ENCODE measurements around the gene DNM2. TPM values are rescaled to one million over a fixed set of nuclear protein-coding genes. Genes with fewer than 3 reads are reported as not detected.

DNM2 gene
- polyA plus RNA-seq, 2 of the 4 experiments (the other 2 are of a cell fraction): 32.9 to 58.5 TPM

GRCh38 chr19:10870955-10871603 lies 153.2 kb downstream of the DNM2 start, which contains the start of gene CARM1 (continued):
- no peak for TF ChIP-seq BCL3 (IDR thresholded peaks at IDR 0.05)
- no peak for TF ChIP-seq CHD4 (IDR thresholded peaks at IDR 0.05; ENCODE audit: borderline replicate concordance)
- TF ChIP-seq RARB (CRISPR knock-in tag; IDR thresholded peaks at IDR 0.05): no peak
- TF ChIP-seq EP300 (IDR thresholded peaks at IDR 0.05): no peak
- TF ChIP-seq RAD21 (conservative IDR thresholded peaks at IDR 0.05 in 1 of 2, IDR thresholded peaks at IDR 0.05 in 1 of 2): peak in 1 of 2 experiments; percentile 11; a peak in 1 of 5 replicates
- 0 out of 5 replicates have a peak, but pooled peaks of 1 of the 2 experiments have one; percentile 12 for TF ChIP-seq JUN (IDR thresholded peaks at IDR 0.05)
- no peak for TF ChIP-seq EHF (CRISPR knock-in tag; IDR thresholded peaks at IDR 0.05)
- no peak for TF ChIP-seq FOXS1 (CRISPR knock-in tag; IDR thresholded peaks at IDR 0.05)
- TF ChIP-seq RFX5 (IDR thresholded peaks at IDR 0.05): no peak
- no peak for TF ChIP-seq ZSCAN20 (CRISPR knock-in tag; IDR thresholded peaks at IDR 0.05)
- TF ChIP-seq ESRRA (IDR thresholded peaks at IDR 0.05; ENCODE audit: borderline replicate concordance, low read length): no peak
- no peak for TF ChIP-seq HDAC2 (IDR thresholded peaks at IDR 0.05)
- no peak for TF ChIP-seq PHF8 (IDR thresholded peaks at IDR 0.05; ENCODE audit: borderline replicate concordance, low read depth)
- TF ChIP-seq HOXB13 (CRISPR knock-in tag; IDR thresholded peaks at IDR 0.05; ENCODE audit: low read depth): no peak
- no peak for TF ChIP-seq KDM1A (IDR thresholded peaks at IDR 0.05; ENCODE audit: low read depth)
- TF ChIP-seq E2F6 (IDR thresholded peaks at IDR 0.05; ENCODE audit: borderline replicate concordance, low read depth): no peak
- no peak for TF ChIP-seq NFE2L2 (conservative IDR thresholded peaks at IDR 0.05; ENCODE audit: low read length)
- no peak for TF ChIP-seq FOSL2 (IDR thresholded peaks at IDR 0.05)
- no peak for TF ChIP-seq FOSL2 (CRISPR knock-in tag; IDR thresholded peaks at IDR 0.05)
- TF ChIP-seq POLR2AphosphoS2 (conservative IDR thresholded peaks at IDR 0.05; ENCODE audit: low read length): no peak
- TF ChIP-seq MAX (IDR thresholded peaks at IDR 0.05): peak; percentile 17; the same call in 1 of the 2 replicates

GRCh38 chr19:10871711-10872545 lies 154.0 kb downstream of the DNM2 start:
- ChIA-PET CTCF (interaction anchor here (0.6 to 2.0 kb wide), 12 partner anchors 8 to 163 kb away, joined by 3 to 9 read pairs (median 4); partner anchors contain the start of gene TMED1), POLR2A (interaction anchor here (0.8 kb wide), 1 partner anchor 65 kb away, joined by 5 read pairs; no protein-coding TSS in a partner anchor)
- Histone ChIP-seq H3K4me1 (peaks cover 11% of the 10 kb centered on the region; the same call in 1 of the 3 replicates), H3K27ac (peak overlapping the region; percentile 97 to 99), H3K9me3 (no peaks in the 10 kb centered on the region), H3K4me2 (peak overlapping the region; percentile 80), H3K4me3 (peak overlapping the region; percentile 99)
- WGBS (ENCODE audit: missing lambda C conversion rate): 0% methylated on average over 2 of the region's 90 CpGs
- FAIRE-seq (no peak), ATAC-seq (peak; percentile 7 to 27; a peak in 4 of 6 replicates), DNase-seq (ENCODE audit: low read depth in 1 of 2, low spot score in 1 of 2) (no peak)
- no peak for TF ChIP-seq EHMT2 (IDR thresholded peaks at IDR 0.05; ENCODE audit: low read depth)
- no peak for TF ChIP-seq KDM5A (IDR thresholded peaks at IDR 0.05)
- TF ChIP-seq MAFK (IDR thresholded peaks at IDR 0.05; ENCODE audit: partially characterized antibody): no peak
- TF ChIP-seq ZSCAN20 (CRISPR knock-in tag; IDR thresholded peaks at IDR 0.05): no peak
- no peak for TF ChIP-seq FOSL2 (IDR thresholded peaks at IDR 0.05)
- no peak for TF ChIP-seq FOSL2 (CRISPR knock-in tag; IDR thresholded peaks at IDR 0.05)
- no peak for TF ChIP-seq PHF8 (IDR thresholded peaks at IDR 0.05; ENCODE audit: borderline replicate concordance, low read depth)
- no peak for TF ChIP-seq KDM1A (IDR thresholded peaks at IDR 0.05; ENCODE audit: low read depth)
- TF ChIP-seq EHF (CRISPR knock-in tag; IDR thresholded peaks at IDR 0.05): no peak
- no peak for TF ChIP-seq MAZ (IDR thresholded peaks at IDR 0.05; ENCODE audit: borderline replicate concordance, low read depth, low read length)
- TF ChIP-seq NFE2L2 (conservative IDR thresholded peaks at IDR 0.05; ENCODE audit: low read length): no peak
